HG02763 (cell line): ENCODE results near the gene TUBGCP2.
"Not testable (repeated sequence)": the region's sequence is repeated elsewhere in the genome, so short reads cannot be mapped to it uniquely, and the experiment has no call there.

ENCODE experiments used
- ATAC-seq: cut with Tn5 transposase; IDR thresholded peaks from one replicate; pipeline ENCODE4 v1.9.1; 2021; ENCODE audit warnings: mild to moderate bottlenecking, moderate library complexity; ENCODE audit not compliant: unreplicated experiment

TUBGCP2 gene

DNA sequence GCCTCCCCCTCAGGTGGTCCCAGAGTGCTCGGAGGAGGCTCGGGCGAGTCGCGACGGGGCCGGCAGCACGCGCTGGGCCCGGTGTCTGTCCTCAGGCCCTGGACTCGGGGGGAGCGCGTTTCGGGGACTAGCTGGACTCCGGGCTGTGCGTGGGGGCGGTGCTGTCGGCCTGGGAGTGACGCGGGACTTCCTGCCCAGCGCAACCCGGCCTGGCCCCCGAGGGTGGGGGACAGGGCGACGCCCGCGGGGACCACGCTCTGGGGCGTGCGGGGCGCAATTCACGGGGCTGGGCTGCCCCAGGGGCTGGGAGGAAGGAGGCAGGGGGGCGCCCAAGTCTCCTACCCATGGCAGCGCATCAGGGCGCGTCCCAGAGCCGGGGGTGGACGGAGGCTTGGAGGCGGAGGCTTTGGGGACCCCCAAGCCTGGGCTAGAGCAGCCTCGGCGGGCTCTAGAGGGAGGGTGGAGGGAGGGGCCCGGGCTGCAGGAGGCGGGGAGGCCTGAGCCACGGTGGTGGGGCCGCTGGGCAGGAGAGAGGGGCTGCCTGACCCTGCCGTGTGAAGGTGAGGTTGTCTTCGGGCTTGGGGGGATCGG lies 73.3 kb downstream of the TUBGCP2 start:
- ATAC-seq: no peak

DNA sequence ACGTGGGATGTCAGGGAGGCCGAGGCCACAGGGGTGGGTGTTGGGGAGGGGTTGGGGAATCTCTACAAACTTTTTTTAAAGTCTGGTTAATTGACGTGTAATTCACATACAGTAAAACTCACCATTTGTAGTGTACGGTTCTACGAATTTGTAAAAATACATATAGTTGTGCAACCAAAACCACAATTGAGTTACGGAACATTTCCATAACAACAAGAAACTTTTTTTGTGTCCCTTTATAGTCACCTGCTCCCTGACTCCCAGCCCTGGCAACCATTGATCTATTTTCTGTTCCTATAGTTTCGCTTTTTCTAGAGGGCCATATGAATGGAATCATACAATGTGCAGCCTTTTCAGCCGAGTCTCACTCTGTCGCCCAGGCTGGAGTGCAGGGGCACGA lies 73.9 kb downstream of the TUBGCP2 start:
- ATAC-seq: not testable (repeated sequence)

DNA sequence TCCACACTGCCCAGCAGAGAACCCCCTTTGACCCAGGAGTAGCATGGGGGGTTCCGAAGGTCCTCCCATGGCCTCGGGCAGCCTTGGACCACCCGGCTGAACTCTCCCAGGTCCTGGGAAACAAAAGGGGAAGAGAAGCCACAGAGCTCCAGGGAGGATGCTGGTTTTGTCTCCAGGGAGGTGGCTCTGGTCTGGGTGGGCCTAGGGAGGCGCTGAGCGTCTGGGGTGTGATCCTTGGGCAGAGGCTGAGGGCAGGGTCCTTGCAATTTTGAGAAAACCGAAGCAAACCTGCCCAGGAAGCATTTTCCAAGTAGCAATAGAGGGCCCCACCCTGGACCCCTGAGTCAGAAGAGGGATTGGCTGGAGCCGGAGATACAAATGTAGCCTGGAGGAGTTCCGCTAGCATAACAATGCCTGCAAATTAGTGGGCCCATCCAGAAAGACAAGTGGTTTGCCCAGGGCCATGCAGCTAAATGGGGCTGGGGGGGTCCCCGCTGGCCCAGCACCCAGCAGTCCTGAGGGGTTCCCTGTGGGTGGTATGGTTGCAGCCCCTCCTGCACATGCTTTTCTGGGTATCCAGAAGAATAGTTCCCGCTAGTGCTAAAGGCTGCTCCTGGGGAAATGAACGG lies 76.6 kb downstream of the TUBGCP2 start:
- ATAC-seq: no peak

DNA sequence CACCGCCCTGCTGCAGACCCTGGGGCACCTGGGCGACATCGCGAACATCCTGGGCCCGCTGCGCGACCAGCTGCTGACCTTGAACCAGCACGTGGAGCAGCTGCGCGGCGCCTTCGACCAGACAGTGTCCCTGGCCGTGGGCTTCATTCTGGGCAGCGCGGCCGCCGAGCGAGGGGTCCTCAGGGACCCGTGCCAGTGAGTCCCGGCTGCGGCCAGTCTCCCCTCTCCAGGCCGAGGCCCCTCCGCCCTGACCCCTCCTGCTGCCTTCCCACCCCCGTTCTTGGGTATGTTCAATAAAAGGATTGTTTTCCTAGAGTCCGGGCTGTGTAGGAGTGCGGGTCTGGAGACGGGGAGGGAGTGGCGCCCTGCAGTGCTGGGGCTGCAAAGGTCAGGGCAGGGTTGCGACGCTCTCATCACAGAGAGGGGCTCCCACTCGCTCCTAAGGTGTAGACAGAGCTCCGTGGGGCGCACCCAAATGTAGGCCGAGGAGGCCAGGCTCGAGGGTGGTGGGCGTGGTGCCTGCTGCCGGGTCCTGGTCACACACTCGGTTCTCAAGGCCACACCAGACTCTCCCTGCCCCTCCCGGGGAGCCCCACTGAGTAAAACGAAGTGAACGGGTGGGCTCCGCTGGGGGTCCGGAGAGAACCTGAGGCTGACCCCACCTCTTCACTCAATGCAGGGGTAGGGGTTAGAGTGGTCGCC lies 77.3 kb downstream of the TUBGCP2 start:
- no peak for ATAC-seq

DNA sequence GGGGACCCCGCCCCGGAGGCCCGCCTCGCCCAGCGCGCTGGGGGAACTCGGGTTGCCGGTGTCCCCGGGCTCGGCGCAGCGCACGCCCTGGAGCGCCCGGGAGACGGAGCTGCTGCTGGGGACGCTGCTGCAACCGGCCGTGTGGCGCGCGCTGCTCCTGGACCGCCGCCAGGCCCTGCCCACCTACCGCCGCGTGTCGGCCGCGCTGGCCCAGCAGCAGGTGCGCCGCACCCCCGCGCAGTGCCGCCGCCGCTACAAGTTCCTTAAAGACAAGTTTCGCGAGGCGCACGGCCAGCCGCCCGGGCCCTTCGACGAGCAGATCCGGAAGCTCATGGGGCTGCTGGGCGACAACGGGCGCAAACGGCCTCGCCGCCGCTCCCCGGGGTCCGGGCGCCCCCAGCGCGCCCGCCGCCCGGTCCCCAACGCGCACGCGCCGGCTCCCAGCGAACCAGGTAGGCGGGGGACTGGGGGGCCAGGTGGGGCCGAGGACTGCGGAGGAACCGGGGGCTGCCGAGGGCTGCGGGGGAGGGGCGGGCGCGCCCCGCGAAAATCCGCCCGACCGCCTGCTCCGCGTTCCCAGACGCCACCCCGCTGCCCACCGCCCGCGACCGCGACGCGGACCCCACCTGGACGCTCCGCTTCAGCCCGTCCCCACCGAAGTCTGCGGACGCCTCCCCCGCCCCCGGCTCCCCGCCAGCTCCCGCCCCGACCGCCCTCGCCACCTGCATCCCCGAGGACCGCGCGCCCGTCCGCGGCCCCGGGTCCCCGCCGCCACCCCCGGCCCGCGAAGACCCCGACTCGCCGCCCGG lies 78.1 kb downstream of the TUBGCP2 start:
- ATAC-seq: no peak

DNA sequence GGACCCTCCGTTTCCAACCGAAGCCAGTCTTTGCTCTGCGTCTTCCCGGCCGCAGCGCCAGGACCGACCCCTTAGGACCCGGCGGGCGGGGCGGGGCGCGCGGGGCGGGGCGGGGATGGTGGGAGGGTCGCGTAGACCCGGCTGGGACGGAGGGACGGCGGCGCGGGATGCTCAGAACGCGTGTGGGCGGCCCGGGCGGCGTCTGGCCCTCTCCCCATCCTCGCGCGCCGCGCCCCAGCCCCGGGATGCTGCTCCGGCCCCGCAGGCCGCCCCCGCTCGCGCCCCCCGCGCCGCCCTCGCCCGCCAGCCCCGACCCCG lies 78.7 kb downstream of the TUBGCP2 start, which contains the start of gene UTF1:
TSS of gene UTF1 (plus strand) at position 174 of the 318 bp plus-strand sequence. CDS start at position 246, 72 bp downstream.
- no peak for ATAC-seq

DNA sequence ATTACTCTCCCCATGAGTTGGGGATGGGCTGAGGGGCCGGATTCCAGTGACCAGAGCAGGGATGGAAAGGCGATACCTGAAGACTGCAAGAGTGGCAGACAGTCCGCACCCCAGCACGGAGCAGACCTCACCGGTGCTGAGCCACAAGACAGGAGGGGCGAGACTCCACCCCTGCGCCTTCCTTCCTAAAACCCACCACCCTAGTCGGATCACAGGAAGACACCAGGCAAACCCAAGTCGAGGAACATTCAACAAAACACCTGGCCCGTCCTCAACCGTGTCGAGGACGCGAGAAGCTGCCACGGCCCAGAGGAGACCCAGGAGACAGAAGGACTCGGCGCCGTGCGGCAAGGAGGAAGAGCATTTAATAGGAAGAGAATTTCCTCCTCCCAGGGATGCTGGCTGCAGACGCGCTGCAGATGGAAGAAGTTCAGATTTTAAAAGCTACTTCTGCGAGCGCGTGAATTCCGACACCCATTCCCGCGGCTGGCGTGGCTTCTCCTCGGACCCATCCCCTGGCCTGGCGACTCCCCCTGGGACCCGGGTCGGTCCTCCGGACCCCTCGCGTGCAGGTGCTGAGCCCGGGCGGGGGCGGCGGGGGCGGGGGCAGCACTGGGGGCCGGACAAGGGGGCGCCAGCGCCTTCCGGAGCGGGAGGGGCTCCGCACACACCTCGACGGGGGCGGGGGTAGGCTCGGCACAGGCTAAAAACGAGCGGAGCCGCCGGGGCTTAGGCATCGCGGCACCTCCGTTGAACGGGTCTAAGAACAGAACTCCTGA lies 79.2 kb downstream of the TUBGCP2 start:
- ATAC-seq: no peak
